KMS-11 (cell line): ENCODE data around the gene ABHD6.

Source experiments
- H2AFZ ChIP-seq: fragments of 200-600 bp; sonication (generic); 2 replicates; pipeline ENCODE4 v1.6.1; 2016; ENCODE audit warnings: antibody characterized with exemption, mixed run types, low read depth
- H3K27ac ChIP-seq: fragments of 200-600 bp; sonication (generic); 2 replicates; pipeline ENCODE4 v1.6.1; 2016; ENCODE audit warnings: mild to moderate bottlenecking, mixed run types
- H3K27me3 ChIP-seq: fragments of 200-600 bp; sonication (generic); 2 replicates; pipeline ENCODE4 v1.6.1; 2017; ENCODE audit warnings: mild to moderate bottlenecking, low read depth, mixed run types, moderate library complexity; ENCODE audit not compliant: insufficient read depth
- H3K36me3 ChIP-seq: fragments of 200-600 bp; sonication (generic); 2 replicates; pipeline ENCODE4 v1.6.1; 2017; ENCODE audit warnings: mild to moderate bottlenecking, mixed run types; ENCODE audit not compliant: insufficient read depth
- H3K4me1 ChIP-seq: fragments of 200-600 bp; sonication (generic); 2 replicates; pipeline ENCODE4 v1.6.1; 2016; ENCODE audit warnings: mild to moderate bottlenecking, low read depth, mixed run types; ENCODE audit not compliant: poor library complexity, severe bottlenecking
- H3K4me2 ChIP-seq: fragments of 200-600 bp; sonication (generic); 2 replicates; pipeline ENCODE4 v1.7.0; 2016; ENCODE audit warnings: mild to moderate bottlenecking, mixed run types
- H3K4me3 ChIP-seq: fragments of 200-600 bp; sonication (generic); IDR thresholded peaks from 2 replicates; pipeline ENCODE4 v1.6.1; 2017; ENCODE audit warnings: low read depth, low read length, mixed read lengths; ENCODE audit not compliant: insufficient read depth
- H3K79me2 ChIP-seq: fragments of 200-600 bp; sonication (generic); 2 replicates; pipeline ENCODE4 v1.6.1; 2016; ENCODE audit warnings: low read depth, mixed run types; ENCODE audit not compliant: insufficient read depth
- H3K9ac ChIP-seq: fragments of 200-600 bp; sonication (generic); 2 replicates; pipeline ENCODE4 v1.6.1; 2016; ENCODE audit warnings: mild to moderate bottlenecking, mixed run types
- H4K20me1 ChIP-seq: fragments of 200-600 bp; sonication (generic); 2 replicates; pipeline ENCODE4 v1.6.1; 2016; ENCODE audit warnings: mild to moderate bottlenecking, mixed run types; ENCODE audit not compliant: insufficient read depth
- CTCF ChIP-seq: fragments of 200-600 bp; sonication (generic); conservative IDR thresholded peaks from 2 replicates; pipeline ENCODE4 v1.6.1; 2017; ENCODE audit warnings: low read depth, mild to moderate bottlenecking, antibody characterized with exemption, low read length, moderate library complexity, mixed read lengths

ABHD6 gene

DNA sequence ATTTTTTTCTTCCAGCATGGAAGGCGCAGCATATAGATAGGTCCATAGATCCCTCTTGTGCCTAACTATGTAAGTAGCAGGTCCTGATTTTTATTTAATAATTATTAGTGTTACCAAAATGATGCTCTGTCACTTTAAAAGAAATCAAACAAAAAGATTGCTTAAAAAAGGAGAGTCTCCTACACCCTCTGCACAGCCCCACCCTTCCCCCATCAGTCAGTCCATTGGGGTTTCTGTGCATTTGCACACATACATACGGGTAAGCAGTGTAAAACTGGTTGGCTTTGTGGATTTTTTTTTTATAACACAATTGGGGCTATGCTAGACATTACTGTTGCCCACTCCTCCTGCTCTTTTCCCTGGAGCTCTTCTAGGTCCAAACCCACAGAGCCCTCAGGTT is 61.5 kb downstream of the ABHD6 start:
- Histone ChIP-seq H3K9ac (no peak overlapping the region), H3K27me3 (no peaks in the 10 kb centered on the region), H2AFZ (no peak overlapping the region), H3K36me3 (no peaks in the 10 kb centered on the region), H3K79me2 (no peaks in the 10 kb centered on the region), H3K4me1 (no peaks in the 10 kb centered on the region), H3K4me2 (no peak overlapping the region), H3K4me3 (no peak overlapping the region), H3K27ac (no peak overlapping the region), H4K20me1 (no peaks in the 10 kb centered on the region)
- TF ChIP-seq CTCF: no peak

GRCh38 chr3:58299839-58300516 is 62.4 kb downstream of the ABHD6 start:
- Histone ChIP-seq H2AFZ (no peak overlapping the region), H3K79me2 (no peaks in the 10 kb centered on the region), H3K4me1 (no peaks in the 10 kb centered on the region), H3K9ac (no peak overlapping the region), H3K36me3 (no peaks in the 10 kb centered on the region), H3K27ac (no peak overlapping the region), H3K4me2 (no peak overlapping the region), H3K27me3 (no peaks in the 10 kb centered on the region), H4K20me1 (no peaks in the 10 kb centered on the region), H3K4me3 (no peak overlapping the region)
- peak; percentile 54 for TF ChIP-seq CTCF

- Histone ChIP-seq H4K20me1 (no peaks in the 10 kb centered on the region), H3K4me3 (peak within 1 kb of the TSS; percentile 80), H2AFZ (peak within 1 kb of the TSS; percentile 69), H3K36me3 (no peaks in the 10 kb centered on the region), H3K9ac (peak within 1 kb of the TSS; percentile 78), H3K4me1 (peaks cover 8% of the 10 kb centered on the region), H3K27me3 (no peaks in the 10 kb centered on the region), H3K27ac (peak within 1 kb of the TSS; percentile 72), H3K4me2 (peak within 1 kb of the TSS; percentile 78), H3K79me2 (peaks cover 33% of the 10 kb centered on the region)
- TF ChIP-seq CTCF: peak; percentile 59
Observed at GRCh38 chr3:58305882-58306711, 68.5 kb downstream of the ABHD6 start, which contains the start of the genes HTD2 and RPP14. HTD2 (plus strand) TSS chr3:58306520; CDS start chr3:58317614, 11,094 bp downstream. RPP14 (plus strand) TSS chr3:58306245; CDS start chr3:58310330, 4,085 bp downstream.

- H3K27ac ChIP-seq: peak overlapping the region; percentile 72; the same call in 1 of the 2 replicates
Observed at GRCh38 chr3:58307639-58308215, 70.1 kb downstream of the ABHD6 start.

More at GRCh38 chr3:58307639-58308215, 70.1 kb downstream of the ABHD6 start:
- H3K4me1 ChIP-seq: peaks cover 8% of the 10 kb centered on the region
- H3K9ac ChIP-seq: peak overlapping the region; percentile 78; the same call in 1 of the 2 replicates
- peak; percentile 52 for TF ChIP-seq CTCF
- H3K79me2 ChIP-seq: peaks cover 33% of the 10 kb centered on the region
- H3K27me3 ChIP-seq: no peaks in the 10 kb centered on the region
- H3K4me2 ChIP-seq: peak overlapping the region; percentile 78
- H4K20me1 ChIP-seq: no peaks in the 10 kb centered on the region
- H3K4me3 ChIP-seq: no peak overlapping the region
- H3K36me3 ChIP-seq: no peaks in the 10 kb centered on the region
- H2AFZ ChIP-seq: no peak overlapping the region
